Measurements from ENCODE around the gene ZNF536. TPM values are rescaled to one million over a fixed set of nuclear protein-coding genes. Genes with fewer than 3 reads are reported as not detected.
A peak's percentile ranks its signal among the peaks of the same experiment; 100 is the strongest.

ZNF536 gene
- total and polyA plus RNA-seq, 8 donors = 0.44 to 13.4 (median 1.1) TPM; not detected in 1

DNA sequence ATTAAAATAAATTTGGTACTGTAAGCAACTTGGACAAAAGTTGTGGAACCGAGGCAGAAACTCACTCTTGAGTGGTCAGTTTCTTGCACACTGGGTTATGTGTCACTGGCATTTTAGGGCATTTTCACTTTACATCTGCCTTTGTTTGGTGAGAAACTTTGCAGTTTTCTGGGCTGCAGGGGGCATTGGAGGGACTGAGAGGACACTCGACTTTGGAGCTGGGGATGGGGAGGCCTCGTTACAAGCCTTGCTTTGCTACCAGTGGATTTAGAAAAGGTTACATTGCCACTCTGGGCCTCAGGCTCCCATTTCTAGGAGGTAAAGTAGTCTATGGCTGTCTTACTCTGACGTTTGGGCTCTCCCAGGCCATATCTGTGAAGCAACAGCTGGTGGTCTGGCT lies 41.9 kb upstream of the ZNF536 start:
- H3K9me3 ChIP-seq = no peaks in the 10 kb centered on the region
- no peak overlapping the region for H3K4me3 ChIP-seq
- TF ChIP-seq POLR2AphosphoS5 (IDR thresholded peaks at IDR 0.05) = no peak
- no peak for TF ChIP-seq EP300 (IDR thresholded peaks at IDR 0.05)
- TF ChIP-seq POLR2A (IDR thresholded peaks at IDR 0.05) = no peak
- TF ChIP-seq, protein P1, sequence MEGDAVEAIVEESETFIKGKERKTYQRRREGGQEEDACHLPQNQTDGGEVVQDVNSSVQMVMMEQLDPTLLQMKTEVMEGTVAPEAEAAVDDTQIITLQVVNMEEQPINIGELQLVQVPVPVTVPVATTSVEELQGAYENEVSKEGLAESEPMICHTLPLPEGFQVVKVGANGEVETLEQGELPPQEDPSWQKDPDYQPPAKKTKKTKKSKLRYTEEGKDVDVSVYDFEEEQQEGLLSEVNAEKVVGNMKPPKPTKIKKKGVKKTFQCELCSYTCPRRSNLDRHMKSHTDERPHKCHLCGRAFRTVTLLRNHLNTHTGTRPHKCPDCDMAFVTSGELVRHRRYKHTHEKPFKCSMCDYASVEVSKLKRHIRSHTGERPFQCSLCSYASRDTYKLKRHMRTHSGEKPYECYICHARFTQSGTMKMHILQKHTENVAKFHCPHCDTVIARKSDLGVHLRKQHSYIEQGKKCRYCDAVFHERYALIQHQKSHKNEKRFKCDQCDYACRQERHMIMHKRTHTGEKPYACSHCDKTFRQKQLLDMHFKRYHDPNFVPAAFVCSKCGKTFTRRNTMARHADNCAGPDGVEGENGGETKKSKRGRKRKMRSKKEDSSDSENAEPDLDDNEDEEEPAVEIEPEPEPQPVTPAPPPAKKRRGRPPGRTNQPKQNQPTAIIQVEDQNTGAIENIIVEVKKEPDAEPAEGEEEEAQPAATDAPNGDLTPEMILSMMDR (IDR thresholded peaks at IDR 0.05) = no peak
- peaks cover 0 to 5% (median 0%) of the 10 kb centered on the region in 3 donors for H3K27me3 ChIP-seq
- no peaks in the 10 kb centered on the region for H3K36me3 ChIP-seq
- no peak for DNase-seq
- intact Hi-C loops (cut with DNase I; ENCODE audit: low total_unique reads) = no loop called here
- H3K4me1 ChIP-seq = no peaks in the 10 kb centered on the region
- no peak overlapping the region for H3K27ac ChIP-seq
- 48 to 72% (median 66%) methylated on average over 3 to 4 of the region's 4 CpGs for WGBS, 5 donors

- TF ChIP-seq, protein P1 (IDR thresholded peaks at IDR 0.05) = no peak
- TF ChIP-seq POLR2A (IDR thresholded peaks at IDR 0.05) = no peak
- TF ChIP-seq EP300 (IDR thresholded peaks at IDR 0.05) = no peak
- TF ChIP-seq POLR2AphosphoS5 (IDR thresholded peaks at IDR 0.05) = no peak
- no peaks in the 10 kb centered on the region for H3K4me1 ChIP-seq
- DNase-seq = no peak
- WGBS, 5 donors = 83 to 88% (median 86%) methylated on average over 10 of the region's 10 CpGs
- H3K4me3 ChIP-seq = no peak overlapping the region
- H3K27me3 ChIP-seq = no peaks in the 10 kb centered on the region
- intact Hi-C loops (cut with DNase I; ENCODE audit: low total_unique reads) = no loop called here
- H3K27ac ChIP-seq = no peak overlapping the region
- no peaks in the 10 kb centered on the region for H3K9me3 ChIP-seq
- no peaks in the 10 kb centered on the region for H3K36me3 ChIP-seq
Observed at GRCh38 chr19:30332445-30333234, 39.5 kb upstream of the ZNF536 start.

DNA sequence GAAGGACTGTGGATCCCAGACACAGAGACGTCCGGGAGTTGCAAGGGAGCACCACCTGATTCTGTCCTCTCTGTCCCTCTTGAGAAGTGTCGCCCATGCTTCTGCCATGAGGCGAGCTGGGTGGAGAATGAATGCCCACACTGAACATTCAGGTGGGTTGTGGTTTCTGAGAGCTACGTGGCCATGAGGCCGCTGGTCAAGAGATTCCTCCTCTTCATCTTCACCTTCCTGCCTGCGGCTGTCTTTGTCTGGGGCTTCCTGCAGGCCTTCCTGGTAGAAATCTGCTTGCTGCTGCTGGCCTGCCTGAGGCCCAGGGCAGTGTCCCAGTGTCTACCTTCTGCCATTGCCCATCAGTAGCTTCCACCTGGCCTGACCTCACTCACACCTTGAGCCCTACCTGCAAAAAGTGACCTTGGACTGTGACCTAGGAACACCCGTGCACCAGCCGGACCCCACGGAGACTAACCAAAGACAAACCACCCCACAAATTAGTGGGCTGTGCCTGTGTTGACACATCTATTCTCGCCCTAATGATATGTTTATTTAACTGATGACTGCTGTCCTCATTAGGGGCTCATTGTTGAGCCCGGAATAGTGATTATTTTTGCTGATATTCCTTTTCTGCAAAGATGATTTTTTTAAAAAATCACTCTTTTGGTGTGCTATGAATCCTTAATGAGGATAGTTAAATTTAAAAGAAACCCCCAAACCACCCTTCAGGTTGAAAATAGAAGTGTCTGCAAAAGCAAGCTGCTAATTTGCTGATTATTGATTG lies 38.7 kb upstream of the ZNF536 start:
- Histone ChIP-seq H3K27me3 (no peaks in the 10 kb centered on the region), H3K4me3 (no peak overlapping the region), H3K36me3 (no peaks in the 10 kb centered on the region), H3K27ac (no peak overlapping the region), H3K9me3 (no peaks in the 10 kb centered on the region), H3K4me1 (no peaks in the 10 kb centered on the region)
- intact Hi-C loops (cut with DNase I; ENCODE audit: low total_unique reads) = no loop called here
- DNase-seq = no peak
- TF ChIP-seq, protein P1 (IDR thresholded peaks at IDR 0.05) = no peak
- TF ChIP-seq POLR2AphosphoS5 (IDR thresholded peaks at IDR 0.05) (no peak), EP300 (IDR thresholded peaks at IDR 0.05) (no peak), POLR2A (IDR thresholded peaks at IDR 0.05) (no peak)
- WGBS, 5 donors = 75 to 84% (median 78%) methylated on average over 11 to 12 of the region's 12 CpGs

GRCh38 chr19:30334841-30335240 lies 37.3 kb upstream of the ZNF536 start:
- Histone ChIP-seq H3K27me3 (peaks cover 0 to 10% (median 0%) of the 10 kb centered on the region in 3 donors), H3K4me1 (no peaks in the 10 kb centered on the region), H3K9me3 (no peaks in the 10 kb centered on the region), H3K27ac (no peak overlapping the region), H3K4me3 (no peak overlapping the region), H3K36me3 (no peaks in the 10 kb centered on the region)
- intact Hi-C loops (cut with DNase I; ENCODE audit: low total_unique reads) = no loop called here
- DNase-seq = peak in 1 of 2 donors; percentile 8
- TF ChIP-seq POLR2AphosphoS5 (IDR thresholded peaks at IDR 0.05) (no peak), EP300 (IDR thresholded peaks at IDR 0.05) (no peak), POLR2A (IDR thresholded peaks at IDR 0.05) (no peak)
- TF ChIP-seq, protein P1 (IDR thresholded peaks at IDR 0.05) = no peak
- 76 to 94% (median 87%) methylated on average over 10 of the region's 10 CpGs for WGBS, 5 donors
